DMS79 (cell line): ENCODE measurements around the gene LRRC41.
A peak's percentile ranks its signal among the peaks of the same experiment; 100 is the strongest.
"Not testable (repeated sequence)": the region's sequence is repeated elsewhere in the genome, so short reads cannot be mapped to it uniquely, and the experiment has no call there.

Experiments
- DNase-seq: peaks from one replicate; lab custom pipeline; 2025; lab: John Stamatoyannopoulos, UW

Gene LRRC41

GRCh38 chr1:46285730-46286477 is 17.5 kb downstream of the LRRC41 start:
- DNase-seq = peak; percentile 87

- DNase-seq = no peak
Observed at GRCh38 chr1:46284597-46285564, 18.5 kb downstream of the LRRC41 start.

- no peak for DNase-seq
Observed at GRCh38 chr1:46284058-46284457, 19.4 kb downstream of the LRRC41 start.

GRCh38 chr1:46281021-46281420 is 22.4 kb downstream of the LRRC41 start:
- DNase-seq = no peak

- no peak for DNase-seq
Observed at GRCh38 chr1:46280092-46280491, 23.3 kb downstream of the LRRC41 start.

- DNase-seq = no peak
Observed at GRCh38 chr1:46278807-46279206, 24.6 kb downstream of the LRRC41 start.

GRCh38 chr1:46277658-46278373 is 25.6 kb downstream of the LRRC41 start:
- DNase-seq = no peak

GRCh38 chr1:46275030-46275337 is 28.4 kb downstream of the LRRC41 start:
- no peak for DNase-seq

GRCh38 chr1:46274225-46275029 is 29.0 kb downstream of the LRRC41 start:
- DNase-seq = no peak

GRCh38 chr1:46268578-46268977 is 34.8 kb downstream of the LRRC41 start:
- DNase-seq = no peak

GRCh38 chr1:46263146-46263545 is 40.3 kb downstream of the LRRC41 start:
- DNase-seq = no peak

GRCh38 chr1:46262508-46262907 is 40.9 kb downstream of the LRRC41 start:
- no peak for DNase-seq

- no peak for DNase-seq
Observed at GRCh38 chr1:46256523-46256922, 46.9 kb downstream of the LRRC41 start.

GRCh38 chr1:46254668-46255067 is 48.7 kb downstream of the LRRC41 start:
- DNase-seq = no peak

GRCh38 chr1:46248122-46248920 is 55.1 kb downstream of the LRRC41 start:
- DNase-seq = peak; percentile 73

GRCh38 chr1:46247436-46248121 is 55.8 kb downstream of the LRRC41 start, which contains the start of gene RAD54L:
RAD54L (plus strand) TSS chr1:46247763; CDS start chr1:46248406, 643 bp downstream.
- DNase-seq = peak; percentile 98

- DNase-seq = peak; percentile 69
Observed at GRCh38 chr1:46246548-46247435, 56.6 kb downstream of the LRRC41 start.

GRCh38 chr1:46246136-46246535 is 57.3 kb downstream of the LRRC41 start:
- not testable (repeated sequence) for DNase-seq
